HCT116 (cell line): ENCODE results near the gene CDH5. TPM values are rescaled to one million over a fixed set of nuclear protein-coding genes. Genes with fewer than 3 reads are reported as not detected.

Experiments used
- ATAC-seq: fragments of 200-7000 bp; cut with Tn5 transposase; 2 replicates; pipeline ENCODE4 v1.9.1; 2020; ENCODE audit warnings: mild to moderate bottlenecking, moderate library complexity
- BruUV-seq: library from RNA; stranded (reverse); fragments of 400-500 nt; replicated peaks from 2 replicates; lab custom pipeline; 2021; lab: Mats Ljungman, UMichigan
- CTCF ChIA-PET: fragments of 300-600 bp; sonication (Branson Sonifier 250); formaldehyde crosslinking; loops from one replicate; lab custom pipeline; 2021; ENCODE audit warnings: antibody characterized with exemption; lab: Charles Lee
- POLR2A ChIA-PET: fragments of 300-600, 350-600 bp; sonication (Branson Sonifier 250); formaldehyde crosslinking; loops from one replicate; lab custom pipeline; 2021; ENCODE audit warnings: antibody characterized with exemption; lab: Charles Lee
- RAD21 ChIA-PET, 2 experiments: fragments of 300-600 bp; sonication (Branson Sonifier 250); formaldehyde crosslinking; loops; one replicate each; lab custom pipeline; 2023; ENCODE audit warnings: low total read pairs in 2 of 2; ENCODE audit not compliant: uncharacterized antibody in 2 of 2, unreplicated experiment in 2 of 2, low non-redundant PET in 1 of 2; lab: Charles Lee
- DNase-seq: peaks from one replicate; pipeline ENCODE4 v3.0.0-alpha.2; 2010; ENCODE audit warnings: low read depth, low spot score
- H2AFZ ChIP-seq: fragments of 200-600 bp; shearing (Covaris generic), sonication (generic); 2 replicates; pipeline ENCODE4 v1.6.1; 2017; ENCODE audit warnings: low read depth, mixed run types, mixed read lengths, antibody characterized with exemption, low read length; ENCODE audit not compliant: poor library complexity, severe bottlenecking
- H3K27ac ChIP-seq: 2 replicates; pipeline ENCODE4 v1.5.1; 2012; ENCODE audit warnings: low read depth, low read length
- H3K27me3 ChIP-seq: fragments of 200-600 bp; sonication (generic); 2 replicates; pipeline ENCODE4 v1.6.1; 2016; ENCODE audit warnings: mixed run types, low read length, mixed read lengths; ENCODE audit not compliant: insufficient read depth
- H3K36me3 ChIP-seq, 2 experiments: fragments of 200-500 bp in 1 of 2; fragments of 200-600 bp in 1 of 2; sonication (Bioruptor generic) in 1 of 2; sonication (generic) in 1 of 2; 2 replicates each; pipeline versions ENCODE4 v1.5.1 to v1.6.1; 2014 to 2016; ENCODE audit warnings: low read length in 2 of 2, inconsistent platforms in 1 of 2, mixed read lengths in 1 of 2, mixed run types in 1 of 2; ENCODE audit not compliant: insufficient read depth in 2 of 2, control insufficient read depth in 1 of 2
- H3K4me1 ChIP-seq, 2 experiments: fragments of 200-600 bp in 1 of 2; sonication (generic) in 1 of 2; 2 replicates each; pipeline versions ENCODE4 v1.5.1 to v1.6.1; 2012 to 2017; ENCODE audit warnings: low read length in 2 of 2, inconsistent platforms in 1 of 2, mild to moderate bottlenecking in 1 of 2, mixed read lengths in 1 of 2, mixed run types in 1 of 2, moderate library complexity in 1 of 2; ENCODE audit not compliant: insufficient read depth in 2 of 2, control insufficient read depth in 1 of 2
- H3K4me2 ChIP-seq: fragments of 200-600 bp; sonication (generic); 2 replicates; pipeline ENCODE4 v1.6.1; 2017; ENCODE audit warnings: mixed run types, low read length, mixed read lengths
- H3K4me3 ChIP-seq, 2 experiments: fragments of 200-600 bp in 1 of 2; sonication (generic) in 1 of 2; replicated peaks in 1 of 2; 2 replicates each; pipeline ENCODE4 v1.5.1; 2011 to 2016; ENCODE audit warnings: low read length in 2 of 2, control low read depth in 1 of 2, low read depth in 1 of 2, mild to moderate bottlenecking in 1 of 2, mixed read lengths in 1 of 2, mixed run types in 1 of 2
- H3K79me2 ChIP-seq: fragments of 200-600 bp; sonication (generic); 2 replicates; pipeline ENCODE4 v1.6.1; 2017; ENCODE audit warnings: mild to moderate bottlenecking, mixed run types, low read length, moderate library complexity, mixed read lengths; ENCODE audit not compliant: insufficient read depth
- H3K9ac ChIP-seq: fragments of 200-600 bp; sonication (generic); 2 replicates; pipeline ENCODE4 v1.6.1; 2016; ENCODE audit warnings: low read length, mixed read lengths
- H3K9me2 ChIP-seq: fragments of 200-600 bp; sonication (generic), shearing (Covaris generic); 2 replicates; pipeline ENCODE4 v1.6.1; 2017; ENCODE audit warnings: mixed run types, mild to moderate bottlenecking, moderate library complexity; ENCODE audit not compliant: insufficient read depth
- H3K9me3 ChIP-seq, 2 experiments: fragments of 200-500 bp in 1 of 2; fragments of 200-600 bp in 1 of 2; sonication (Bioruptor generic) in 1 of 2; sonication (generic) in 1 of 2; 2 replicates each; pipeline ENCODE4 v1.6.1; 2014 to 2017; ENCODE audit warnings: low read length in 2 of 2, mixed read lengths in 2 of 2, inconsistent platforms in 1 of 2, low read depth in 1 of 2, mild to moderate bottlenecking in 1 of 2, mixed run types in 1 of 2, moderate library complexity in 1 of 2; ENCODE audit not compliant: control insufficient read depth in 1 of 2, insufficient read depth in 1 of 2
- H4K20me1 ChIP-seq: fragments of 200-600 bp; sonication (generic), shearing (Covaris generic); 2 replicates; pipeline ENCODE4 v1.6.1; 2017; ENCODE audit warnings: mixed run types, mild to moderate bottlenecking, moderate library complexity; ENCODE audit not compliant: insufficient read depth
- CBX3 ChIP-seq: IDR thresholded peaks from 2 replicates; pipeline ENCODE4 v1.6.1; 2012; ENCODE audit warnings: low read depth
- CEBPB ChIP-seq: IDR thresholded peaks from 2 replicates; pipeline ENCODE4 v1.6.1; 2012; ENCODE audit warnings: low read depth
- CTCF ChIP-seq, 3 experiments: fragments of 200-600 bp in 1 of 3; sonication (generic) in 1 of 3; IDR thresholded peaks in 2 of 3; conservative IDR thresholded peaks in 1 of 3; 2 replicates each; pipeline ENCODE4 v1.5.1; 2012 to 2017; ENCODE audit warnings: low read depth in 2 of 3, low read length in 2 of 3, antibody characterized with exemption in 1 of 3, borderline replicate concordance in 1 of 3, control low read depth in 1 of 3, mild to moderate bottlenecking in 1 of 3, mixed read lengths in 1 of 3, mixed run types in 1 of 3, moderate library complexity in 1 of 3; ENCODE audit not compliant: insufficient read depth in 1 of 3
- EGR1 ChIP-seq: IDR thresholded peaks from 2 replicates; pipeline ENCODE4 v1.6.1; 2012; ENCODE audit warnings: low read depth
- EZH2 ChIP-seq: fragments of 200-600 bp; sonication (generic); IDR thresholded peaks from 2 replicates; pipeline ENCODE4 v1.6.1; 2017; ENCODE audit warnings: antibody characterized with exemption, mixed run types
- FOSL1 ChIP-seq: IDR thresholded peaks from 2 replicates; pipeline ENCODE4 v1.6.1; 2012; ENCODE audit warnings: low read depth
- POLR2A ChIP-seq: IDR thresholded peaks from 2 replicates; pipeline ENCODE4 v1.7.0; 2011; ENCODE audit warnings: borderline replicate concordance; ENCODE audit not compliant: insufficient read depth, insufficient read length; ENCODE audit errors: extremely low read depth
- POLR2AphosphoS5 ChIP-seq: IDR thresholded peaks from 2 replicates; pipeline ENCODE4 v1.6.1; 2011; ENCODE audit warnings: mild to moderate bottlenecking, low read depth, low read length, moderate library complexity
- SIN3A ChIP-seq: IDR thresholded peaks from 2 replicates; pipeline ENCODE4 v1.6.1; 2012; ENCODE audit warnings: low read depth
- SP1 ChIP-seq: IDR thresholded peaks from 2 replicates; pipeline ENCODE4 v1.6.1; 2012; ENCODE audit warnings: low read depth
- SRF ChIP-seq: IDR thresholded peaks from 2 replicates; pipeline ENCODE4 v1.6.1; 2012; ENCODE audit warnings: low read depth
- YY1 ChIP-seq: IDR thresholded peaks from 2 replicates; pipeline ENCODE4 v1.6.1; 2011; ENCODE audit warnings: low read length, low read depth, moderate library complexity, mild to moderate bottlenecking; ENCODE audit not compliant: insufficient replicate concordance; ENCODE audit errors: extremely low read depth
- ZFX ChIP-seq: fragments of 450-650 bp; IDR thresholded peaks from 2 replicates; pipeline ENCODE4 v1.6.1; 2017
- ZNF274 ChIP-seq: fragments of 200-500 bp; sonication (Bioruptor generic); IDR thresholded peaks from 2 replicates; pipeline ENCODE4 v1.6.1; 2014; ENCODE audit warnings: mild to moderate bottlenecking, low read depth, low read length, inconsistent platforms
- intact Hi-C: fragments of 100-400 bp; cut with micrococcal nuclease; formaldehyde crosslinking; loops from 2 replicates; pipeline ENCODE4 v1.10.0; 2022
- total RNA-seq: library from RNA; stranded (reverse); gene quantifications from one replicate; pipeline ENCODE4 v1.2.1, GENCODE V29; 2021; ENCODE audit not compliant: unreplicated experiment
- TF ChIP-seq, protein P1 (sequence below): IDR thresholded peaks from 2 replicates; pipeline ENCODE4 v1.6.1; 2012; ENCODE audit warnings: low read depth
- TF ChIP-seq, protein P2 (sequence below): IDR thresholded peaks from 2 replicates; pipeline ENCODE4 v1.6.1; 2012

Gene CDH5
- total RNA-seq, 1 experiment from 2014 or later, result 0.15 TPM

DNA sequence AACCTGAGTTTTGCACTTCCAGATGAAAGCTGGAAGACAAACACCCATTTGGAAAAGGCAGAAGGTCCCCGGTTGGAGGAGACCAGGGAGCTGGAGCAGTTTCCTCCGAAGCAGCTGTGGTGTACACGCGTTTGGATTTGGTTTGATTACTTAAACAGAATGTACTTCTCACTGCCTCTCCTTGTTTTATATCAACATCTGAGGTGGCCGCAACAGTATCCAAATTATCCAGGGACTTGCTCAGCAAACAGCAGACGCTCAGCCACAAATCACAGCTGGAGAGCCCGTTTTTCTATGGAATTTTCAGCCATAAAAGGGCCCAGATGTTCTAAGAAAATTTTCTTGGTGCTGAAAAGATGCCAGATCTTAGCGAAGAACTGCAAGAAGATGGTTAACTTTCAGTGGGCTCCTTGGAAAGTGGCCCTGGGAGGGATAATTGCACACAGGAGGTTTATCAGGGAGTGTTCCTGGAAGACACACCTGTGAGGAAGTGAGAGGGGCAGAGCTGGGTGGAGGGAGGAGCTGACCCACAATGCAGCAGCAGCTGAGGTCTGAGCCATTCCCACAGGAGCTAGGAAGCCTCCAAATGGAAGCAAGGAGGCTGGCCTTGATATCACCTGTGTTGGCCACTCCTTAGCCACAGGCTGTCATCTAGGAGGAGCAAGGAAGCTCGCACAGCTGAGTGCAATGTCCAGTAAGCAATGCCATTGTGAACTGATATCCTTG lies 28.9 kb upstream of the CDH5 start:
- no TSS peak for BruUV-seq
- RAD21 ChIA-PET, result no interaction called here
- Histone ChIP-seq H3K36me3 (no peaks in the 10 kb centered on the region), H3K79me2 (no peaks in the 10 kb centered on the region), H3K27ac (no peak overlapping the region), H4K20me1 (no peaks in the 10 kb centered on the region), H3K4me2 (no peak overlapping the region), H3K9ac (no peak overlapping the region), H3K27me3 (no peaks in the 10 kb centered on the region), H3K4me3 (no peak overlapping the region), H3K9me3 (peaks cover 0 to 4% of the 10 kb centered on the region in 2 experiments; a peak in 1 of 4 replicates), H3K9me2 (no peaks in the 10 kb centered on the region), H2AFZ (no peak overlapping the region), H3K4me1 (no peaks in the 10 kb centered on the region)
- DNase-seq (no peak), ATAC-seq (no peak; the same call in 1 of the 2 replicates)
- CTCF ChIA-PET, result interaction anchor here (1.8 kb wide), 1 partner anchor 20 kb away, joined by 4 read pairs; no protein-coding TSS in a partner anchor
- POLR2A ChIA-PET, result no interaction called here
- TF ChIP-seq CEBPB, result no peak
- TF ChIP-seq SRF, result no peak
- no peak for TF ChIP-seq POLR2A
- TF ChIP-seq CTCF (IDR thresholded peaks at IDR 0.05 in 2 of 3, conservative IDR thresholded peaks at IDR 0.05 in 1 of 3; ENCODE audit: borderline replicate concordance in 1 of 3, insufficient read depth in 1 of 3, low read depth in 2 of 3, low read length in 2 of 3), result no peak
- TF ChIP-seq POLR2AphosphoS5, result no peak
- TF ChIP-seq EZH2, result no peak
- no peak for TF ChIP-seq EGR1
- no peak for TF ChIP-seq SIN3A
- no peak for TF ChIP-seq YY1
- TF ChIP-seq, protein P1, sequence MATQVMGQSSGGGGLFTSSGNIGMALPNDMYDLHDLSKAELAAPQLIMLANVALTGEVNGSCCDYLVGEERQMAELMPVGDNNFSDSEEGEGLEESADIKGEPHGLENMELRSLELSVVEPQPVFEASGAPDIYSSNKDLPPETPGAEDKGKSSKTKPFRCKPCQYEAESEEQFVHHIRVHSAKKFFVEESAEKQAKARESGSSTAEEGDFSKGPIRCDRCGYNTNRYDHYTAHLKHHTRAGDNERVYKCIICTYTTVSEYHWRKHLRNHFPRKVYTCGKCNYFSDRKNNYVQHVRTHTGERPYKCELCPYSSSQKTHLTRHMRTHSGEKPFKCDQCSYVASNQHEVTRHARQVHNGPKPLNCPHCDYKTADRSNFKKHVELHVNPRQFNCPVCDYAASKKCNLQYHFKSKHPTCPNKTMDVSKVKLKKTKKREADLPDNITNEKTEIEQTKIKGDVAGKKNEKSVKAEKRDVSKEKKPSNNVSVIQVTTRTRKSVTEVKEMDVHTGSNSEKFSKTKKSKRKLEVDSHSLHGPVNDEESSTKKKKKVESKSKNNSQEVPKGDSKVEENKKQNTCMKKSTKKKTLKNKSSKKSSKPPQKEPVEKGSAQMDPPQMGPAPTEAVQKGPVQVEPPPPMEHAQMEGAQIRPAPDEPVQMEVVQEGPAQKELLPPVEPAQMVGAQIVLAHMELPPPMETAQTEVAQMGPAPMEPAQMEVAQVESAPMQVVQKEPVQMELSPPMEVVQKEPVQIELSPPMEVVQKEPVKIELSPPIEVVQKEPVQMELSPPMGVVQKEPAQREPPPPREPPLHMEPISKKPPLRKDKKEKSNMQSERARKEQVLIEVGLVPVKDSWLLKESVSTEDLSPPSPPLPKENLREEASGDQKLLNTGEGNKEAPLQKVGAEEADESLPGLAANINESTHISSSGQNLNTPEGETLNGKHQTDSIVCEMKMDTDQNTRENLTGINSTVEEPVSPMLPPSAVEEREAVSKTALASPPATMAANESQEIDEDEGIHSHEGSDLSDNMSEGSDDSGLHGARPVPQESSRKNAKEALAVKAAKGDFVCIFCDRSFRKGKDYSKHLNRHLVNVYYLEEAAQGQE, result no peak
- TF ChIP-seq, protein P2, sequence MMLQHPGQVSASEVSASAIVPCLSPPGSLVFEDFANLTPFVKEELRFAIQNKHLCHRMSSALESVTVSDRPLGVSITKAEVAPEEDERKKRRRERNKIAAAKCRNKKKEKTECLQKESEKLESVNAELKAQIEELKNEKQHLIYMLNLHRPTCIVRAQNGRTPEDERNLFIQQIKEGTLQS, result no peak
- no peak for TF ChIP-seq ZFX
- no peak for TF ChIP-seq CBX3
- TF ChIP-seq SP1, result no peak
- TF ChIP-seq ZNF274, result no peak
- no peak for TF ChIP-seq FOSL1
- intact Hi-C loops, result no loop called here
